Measurements from ENCODE around the gene KIF6. TPM values are rescaled to one million over a fixed set of nuclear protein-coding genes. Genes with fewer than 3 reads are reported as not detected.

KIF6 gene
- polyA plus RNA-seq, 1 donor (not counting 4 experiments of a cell fraction or from before 2014, with no cell fraction given) = 0.14 TPM

GRCh38 chr6:39389484-39389767, 335.8 kb downstream of the KIF6 start:
- no peaks in the 10 kb centered on the region for H3K9me3 ChIP-seq (ENCODE audit: control insufficient read depth, low read depth, low read length)
- no peak overlapping the region for H3K27ac ChIP-seq (ENCODE audit: control insufficient read depth, insufficient read depth, low read length)
- H4K20me1 ChIP-seq (ENCODE audit: control insufficient read depth, extremely low read depth, insufficient read depth, low read length) = no peaks in the 10 kb centered on the region
- H3K36me3 ChIP-seq (ENCODE audit: control insufficient read depth in 2 of 2, extremely low read depth in 1 of 2, insufficient read depth in 2 of 2, low read length in 2 of 2) = no peaks in the 10 kb centered on the region
- no peak overlapping the region for H3K4me2 ChIP-seq (ENCODE audit: control insufficient read depth, extremely low read depth, insufficient read depth, low read depth, low read length)
- DNase-seq (ENCODE audit: low read depth, low spot score) (no peak), FAIRE-seq (no peak)
- peaks cover 10% of the 10 kb centered on the region for H3K27me3 ChIP-seq (ENCODE audit: control insufficient read depth, extremely low read depth, insufficient read depth, low read length)
- H3K9ac ChIP-seq (ENCODE audit: control insufficient read depth, extremely low read depth, insufficient read depth, low read length) = no peak overlapping the region
- H3K79me2 ChIP-seq (ENCODE audit: control insufficient read depth, insufficient read depth, low read length) = no peaks in the 10 kb centered on the region
- H3K4me3 ChIP-seq (ENCODE audit: control insufficient read depth in 2 of 3, extremely low read depth in 1 of 3, insufficient read depth in 2 of 3, low read depth in 1 of 3, low read length in 3 of 3) = no peak overlapping the region
- H2AFZ ChIP-seq (ENCODE audit: control insufficient read depth, low read length) = no peak overlapping the region
- TF ChIP-seq EZH2 (IDR thresholded peaks at IDR 0.05; ENCODE audit: low read length) (no peak), CTCF (optimal IDR thresholded peaks at IDR 0.05 in 1 of 3, IDR thresholded peaks at IDR 0.05 in 1 of 3, conservative IDR thresholded peaks at IDR 0.05 in 1 of 3; ENCODE audit: extremely low read depth in 1 of 3, insufficient read depth in 2 of 3, low read length in 3 of 3) (peak; percentile 31 to 54 (median 53))
- no peaks in the 10 kb centered on the region for H3K9me1 ChIP-seq (ENCODE audit: control insufficient read depth, extremely low read depth, insufficient read depth, low read length)
- dilution Hi-C loops (cut with MboI; ENCODE audit: extremely low pct_ligation_motif_present, low sequenced_read_pairs) = no loop called here
- no peaks in the 10 kb centered on the region for H3K4me1 ChIP-seq (ENCODE audit: control insufficient read depth, extremely low read depth, insufficient read depth, low read length)

GRCh38 chr6:39388606-39389483, 336.4 kb downstream of the KIF6 start:
- Histone ChIP-seq H3K4me3 (ENCODE audit: control insufficient read depth in 2 of 3, extremely low read depth in 1 of 3, insufficient read depth in 2 of 3, low read depth in 1 of 3, low read length in 3 of 3) (no peak overlapping the region), H3K9ac (ENCODE audit: control insufficient read depth, extremely low read depth, insufficient read depth, low read length) (no peak overlapping the region), H4K20me1 (ENCODE audit: control insufficient read depth, extremely low read depth, insufficient read depth, low read length) (no peaks in the 10 kb centered on the region), H3K4me1 (ENCODE audit: control insufficient read depth, extremely low read depth, insufficient read depth, low read length) (no peaks in the 10 kb centered on the region), H3K9me1 (ENCODE audit: control insufficient read depth, extremely low read depth, insufficient read depth, low read length) (no peaks in the 10 kb centered on the region), H3K27ac (ENCODE audit: control insufficient read depth, insufficient read depth, low read length) (no peak overlapping the region), H3K4me2 (ENCODE audit: control insufficient read depth, extremely low read depth, insufficient read depth, low read depth, low read length) (no peak overlapping the region), H3K9me3 (ENCODE audit: control insufficient read depth, low read depth, low read length) (no peaks in the 10 kb centered on the region), H3K79me2 (ENCODE audit: control insufficient read depth, insufficient read depth, low read length) (no peaks in the 10 kb centered on the region), H3K36me3 (ENCODE audit: control insufficient read depth in 2 of 2, extremely low read depth in 1 of 2, insufficient read depth in 2 of 2, low read length in 2 of 2) (no peaks in the 10 kb centered on the region), H2AFZ (ENCODE audit: control insufficient read depth, low read length) (no peak overlapping the region), H3K27me3 (ENCODE audit: control insufficient read depth, extremely low read depth, insufficient read depth, low read length) (peaks cover 10% of the 10 kb centered on the region)
- TF ChIP-seq EZH2 (IDR thresholded peaks at IDR 0.05; ENCODE audit: low read length) (no peak), CTCF (optimal IDR thresholded peaks at IDR 0.05 in 1 of 3, IDR thresholded peaks at IDR 0.05 in 1 of 3, conservative IDR thresholded peaks at IDR 0.05 in 1 of 3; ENCODE audit: extremely low read depth in 1 of 3, insufficient read depth in 2 of 3, low read length in 3 of 3) (no peak)
- DNase-seq (ENCODE audit: low read depth, low spot score) = no peak
- dilution Hi-C loops (cut with MboI; ENCODE audit: extremely low pct_ligation_motif_present, low sequenced_read_pairs) = no loop called here
- FAIRE-seq = no peak
